IPS DF 4.7 (cell line): ENCODE data around the gene NMU.
"Not testable (repeated sequence)": the region's sequence is repeated elsewhere in the genome, so short reads cannot be mapped to it uniquely, and the experiment has no call there.

Experiments
- DNase-seq: peaks from one replicate; pipeline ENCODE4 v3.0.0-alpha.2; 2013; ENCODE audit warnings: low spot score; ENCODE audit errors: extremely low read depth

Gene NMU

DNA sequence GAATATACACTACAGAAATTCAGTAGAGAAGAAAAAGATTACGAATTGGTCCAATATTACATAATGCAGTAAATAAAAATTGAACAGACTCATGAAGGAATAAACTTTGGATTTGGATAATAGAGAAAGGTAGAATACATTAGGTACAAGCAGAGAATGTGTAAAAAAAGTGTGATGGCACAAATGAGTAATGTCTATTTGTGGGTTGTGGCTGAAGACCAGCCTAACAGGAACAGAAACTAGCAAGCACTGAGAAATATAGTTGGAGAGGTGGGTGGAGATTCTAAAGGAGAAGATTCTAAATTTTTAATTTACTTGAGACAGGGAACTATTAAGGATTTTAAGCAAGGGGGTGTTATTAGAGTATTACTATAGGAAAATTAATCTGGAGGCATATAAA is 74.2 kb downstream of the NMU start:
- DNase-seq, result no peak

DNA sequence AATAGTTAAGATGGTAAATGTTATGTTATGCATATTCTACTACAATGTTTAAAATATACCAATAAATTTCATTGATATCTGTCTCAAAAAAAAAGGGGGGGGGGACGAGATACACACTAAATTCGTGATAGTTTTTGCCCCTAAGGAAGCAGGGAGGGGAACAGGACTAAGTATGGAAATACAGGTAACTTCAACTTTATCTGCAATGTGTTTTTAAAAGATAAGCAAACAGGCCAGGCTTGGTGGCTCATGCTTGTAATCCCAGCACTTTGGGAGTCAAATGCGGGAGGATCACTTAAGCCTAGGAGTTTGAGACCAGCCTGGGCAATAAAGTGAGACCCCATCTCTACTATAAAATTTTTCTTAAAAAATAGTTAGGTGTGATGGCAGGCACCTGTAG is 76.0 kb downstream of the NMU start:
- no peak for DNase-seq

DNA sequence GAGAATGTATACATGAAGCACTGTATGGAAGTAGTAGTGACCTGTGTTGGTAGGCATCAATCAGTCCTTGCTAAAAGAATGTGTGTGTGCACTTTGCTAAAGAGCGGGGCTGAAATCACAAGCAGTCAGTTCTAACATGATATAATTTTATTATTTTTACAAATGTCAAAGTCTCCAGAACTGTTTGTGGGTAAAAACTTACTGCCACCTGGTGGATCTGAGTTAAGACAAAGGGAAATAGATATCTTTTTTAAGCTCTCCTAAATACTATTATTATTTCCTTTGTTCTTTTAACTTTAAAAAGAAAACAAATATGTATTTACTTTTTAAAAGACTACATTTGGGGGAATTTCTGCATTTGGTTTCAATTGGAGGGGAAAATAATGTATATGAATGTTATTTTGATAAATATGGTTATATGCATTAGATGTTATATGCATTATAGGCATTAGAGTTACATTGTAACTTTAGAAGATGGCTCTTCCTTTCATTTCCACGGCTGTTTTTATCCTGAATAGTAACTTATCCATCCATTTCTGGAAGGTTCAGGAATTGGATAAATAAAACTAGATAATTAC is 81.6 kb downstream of the NMU start:
- no peak for DNase-seq

DNA sequence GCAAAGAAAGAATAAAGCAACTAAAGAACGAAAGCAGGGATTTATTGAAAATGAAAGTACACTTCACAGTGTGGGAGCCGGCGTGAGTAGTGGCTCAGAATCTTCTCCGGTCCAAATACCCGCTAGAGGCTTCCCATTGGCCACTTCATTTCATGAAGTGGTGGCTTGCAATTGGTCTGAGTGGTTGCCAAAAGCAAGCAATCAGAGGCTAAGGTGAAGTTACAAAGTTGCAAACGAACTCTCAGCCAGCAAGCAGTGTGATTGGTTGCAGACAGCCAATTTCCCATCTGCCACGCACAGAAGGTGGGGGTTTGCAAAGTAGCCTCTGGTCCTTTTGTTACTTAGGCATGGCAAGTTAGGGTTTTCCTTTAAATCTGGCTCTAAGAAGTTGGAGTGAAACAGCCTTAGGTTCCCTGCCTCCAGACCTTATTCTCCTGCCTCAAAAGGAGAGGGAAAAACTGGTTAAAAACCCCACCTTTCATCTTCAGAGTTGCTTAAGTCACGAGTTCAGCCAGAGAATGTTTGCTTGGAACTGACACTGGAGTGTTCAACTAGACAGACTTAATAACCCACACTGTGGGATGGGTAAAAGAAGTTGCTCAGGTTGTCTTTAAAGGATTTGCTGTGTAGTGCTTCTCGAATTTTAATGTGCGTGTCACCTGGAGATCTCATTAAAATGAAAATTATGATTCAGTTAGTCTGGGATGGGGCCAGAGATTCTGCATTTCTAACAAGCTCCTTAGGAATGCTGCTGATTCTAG is 82.5 kb downstream of the NMU start:
- no peak for DNase-seq

DNA sequence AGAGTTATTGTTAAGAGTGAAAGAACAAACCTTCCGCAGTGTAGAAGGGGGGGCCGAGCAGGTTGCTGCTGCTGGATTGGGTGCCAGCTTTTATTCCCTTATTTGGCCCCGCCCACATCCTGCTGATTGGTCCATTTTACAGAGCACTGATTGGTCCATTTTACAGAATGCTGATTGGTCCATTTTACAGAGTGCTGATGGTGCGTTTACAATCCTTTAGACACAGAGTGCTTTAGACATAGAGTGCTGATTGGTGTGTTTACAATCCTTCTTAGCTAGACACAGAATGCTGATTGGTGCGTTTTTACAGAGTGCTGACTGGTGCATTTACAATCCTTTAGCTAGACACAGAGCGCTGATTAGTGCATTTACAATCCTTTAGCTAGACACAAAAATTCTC is 84.1 kb downstream of the NMU start:
- not testable (repeated sequence) for DNase-seq

DNA sequence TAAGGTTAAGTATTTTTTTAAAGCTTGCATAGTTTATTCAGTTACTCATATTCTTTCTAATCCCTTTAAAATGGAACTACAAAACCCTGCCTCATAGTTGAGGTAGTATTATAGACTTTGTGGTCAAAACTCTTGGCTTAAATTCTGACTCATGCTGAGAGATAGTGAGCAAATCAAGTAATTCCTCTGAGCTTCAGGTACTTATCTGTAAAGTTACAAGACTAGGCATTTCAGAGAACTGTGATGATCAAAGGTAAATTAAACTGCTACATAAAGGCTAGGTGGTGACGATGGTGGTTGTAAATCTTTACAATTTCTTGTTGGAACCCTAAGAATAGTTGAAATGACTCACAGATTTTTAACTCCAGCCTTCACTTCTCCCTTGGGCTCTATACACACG is 86.2 kb downstream of the NMU start:
- DNase-seq, result no peak

DNA sequence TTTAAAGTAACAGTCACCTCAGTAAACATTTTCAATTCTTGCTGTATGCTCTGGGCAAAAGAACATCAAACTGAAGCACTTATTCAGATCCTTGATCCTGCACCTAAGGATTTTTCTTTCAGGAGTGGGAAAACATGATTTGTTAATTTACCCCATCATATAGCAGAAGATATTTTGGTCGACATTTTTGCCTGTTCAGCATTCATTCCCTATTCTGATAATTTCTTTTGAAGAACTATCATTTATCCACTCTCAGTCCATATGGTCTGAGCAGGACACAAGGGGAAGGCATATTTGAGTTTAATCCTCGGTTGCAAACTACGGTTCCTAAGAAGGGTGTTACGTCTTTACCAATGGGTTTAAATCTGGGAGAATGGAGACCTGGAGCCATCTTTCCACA is 88.2 kb downstream of the NMU start:
- DNase-seq, result no peak

DNA sequence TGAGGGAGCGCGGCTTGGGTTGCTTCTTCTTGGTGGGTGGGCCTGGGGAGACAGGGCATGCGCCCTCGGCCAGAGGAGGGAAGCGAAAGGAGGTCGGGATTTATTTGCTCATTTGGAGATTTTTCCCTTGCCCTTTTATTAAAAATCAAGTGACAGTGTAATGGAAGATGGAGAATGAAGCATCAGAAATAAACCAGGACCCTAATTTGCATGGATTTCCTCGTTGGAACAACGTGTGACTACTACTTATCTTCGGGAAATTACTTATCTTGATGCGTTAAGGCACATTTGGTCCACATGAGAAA is 88.7 kb downstream of the NMU start:
- DNase-seq, result no peak

DNA sequence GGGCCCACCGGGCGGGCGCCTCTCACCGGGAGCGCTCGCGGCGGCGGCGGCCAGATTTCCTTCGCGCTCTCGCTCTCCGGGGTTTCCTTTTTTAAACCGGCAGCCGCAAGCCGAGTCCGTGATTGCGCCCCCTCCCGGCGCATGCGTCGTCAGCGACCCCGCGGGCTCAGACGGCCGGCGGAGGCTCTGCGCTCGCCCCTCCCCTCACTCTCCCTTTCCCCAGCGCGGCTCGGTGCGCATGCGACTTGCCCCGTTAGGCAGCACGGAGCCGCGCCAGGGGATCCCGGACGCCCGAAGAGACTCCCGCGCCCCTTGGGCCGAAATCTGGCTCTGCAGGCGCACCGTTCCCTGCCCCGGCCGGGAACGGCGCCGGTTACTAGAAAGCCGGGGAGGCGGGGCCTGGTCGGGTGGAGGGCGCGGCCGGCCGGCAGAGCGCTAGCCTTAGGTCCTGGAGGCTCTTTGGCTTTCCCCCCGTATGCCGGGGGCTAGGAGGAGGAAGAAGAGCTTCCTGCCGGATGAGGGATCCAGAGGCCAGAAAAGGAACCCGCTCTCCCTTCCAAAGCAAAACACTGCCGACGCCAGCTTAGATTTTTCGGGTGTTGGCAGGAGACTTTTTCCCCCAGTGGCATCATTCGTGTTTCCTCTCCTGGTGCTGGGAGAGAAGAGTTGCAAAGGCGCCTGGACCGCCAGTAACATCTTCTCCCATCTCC is 89.2 kb downstream of the NMU start, which contains the start of gene CLOCK:
Gene CLOCK, minus strand, starts transcription at position 154 of the 710 bp plus-strand sequence. CDS start 64,124 bp downstream, outside the sequence.
- no peak for DNase-seq

DNA sequence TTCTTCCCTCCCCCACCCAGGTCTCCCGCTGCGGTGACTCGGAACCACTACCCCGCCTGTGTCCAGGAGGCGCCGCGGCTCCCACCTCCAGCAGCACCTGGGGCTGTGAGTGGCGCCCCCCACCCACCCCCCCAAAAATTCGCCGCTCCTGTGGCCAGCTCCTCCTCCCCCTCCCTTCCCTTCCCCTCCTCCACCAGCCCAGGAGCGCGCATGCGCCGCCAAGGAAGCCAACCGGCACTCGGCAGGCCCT is 89.7 kb downstream of the NMU start:
- DNase-seq, result no peak

DNA sequence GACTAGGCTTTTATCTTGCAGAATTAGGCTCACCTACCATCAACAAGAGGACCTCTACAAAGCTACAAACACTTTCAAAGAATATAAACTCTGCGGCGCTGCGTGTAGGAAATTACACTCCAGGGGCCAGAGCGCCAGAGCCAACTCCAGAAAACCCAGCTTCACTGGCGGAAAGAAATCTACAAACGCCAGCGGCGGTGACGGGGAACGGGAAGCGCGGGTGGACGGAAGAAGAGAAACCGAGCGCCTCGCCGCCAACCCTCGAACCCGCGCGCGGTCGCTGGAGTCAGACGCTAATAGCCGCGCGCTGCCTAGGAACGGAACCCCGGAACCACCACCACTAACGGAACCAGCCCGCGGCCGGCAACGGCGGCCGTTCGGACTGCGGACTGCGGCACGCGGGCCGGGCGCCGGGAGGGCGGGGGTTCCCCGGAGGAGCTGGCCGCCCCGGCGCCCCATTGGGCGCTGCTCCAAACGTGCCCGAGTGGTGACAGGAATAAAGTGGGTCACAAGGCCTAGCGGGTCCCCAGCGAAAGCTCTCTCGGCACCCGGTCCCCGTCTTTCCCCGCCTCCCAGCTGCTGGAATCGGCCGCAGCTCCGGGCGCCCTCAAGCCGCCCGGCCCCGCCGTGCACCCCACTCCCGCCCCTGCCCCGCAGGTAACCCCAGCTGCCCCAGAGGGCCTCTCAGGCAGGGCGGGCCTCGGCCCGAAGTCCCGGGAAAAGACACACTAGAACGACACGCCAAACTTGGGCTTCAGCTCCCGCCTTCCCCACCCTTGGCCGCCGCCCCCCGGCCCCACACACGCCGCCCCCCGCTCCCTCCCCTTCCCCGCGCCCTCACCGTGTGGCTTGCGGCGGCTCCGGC is 90.2 kb downstream of the NMU start:
- DNase-seq, result no peak
